SU-DHL-6 (cell line): ENCODE data around the gene TUBAL3.

ENCODE experiments used
- H2AFZ ChIP-seq: fragments of 200-600 bp; sonication (generic); 2 replicates; pipeline ENCODE4 v1.6.1; 2014; ENCODE audit warnings: low read depth, mild to moderate bottlenecking, moderate library complexity, mixed read lengths, antibody characterized with exemption, low read length; ENCODE audit not compliant: severe bottlenecking
- H3F3A ChIP-seq: fragments of 200-600 bp; shearing (Covaris generic); 2 replicates; pipeline ENCODE4 v1.6.0; 2016; ENCODE audit warnings: antibody characterized with exemption, mild to moderate bottlenecking; ENCODE audit not compliant: insufficient read depth
- H3K27ac ChIP-seq: fragments of 200-600 bp; sonication (generic); 2 replicates; pipeline ENCODE4 v1.5.1; 2016; ENCODE audit warnings: low read depth, mild to moderate bottlenecking, low read length, moderate library complexity, mixed read lengths
- H3K27me3 ChIP-seq: fragments of 200-600 bp; sonication (generic), shearing (Covaris generic); 2 replicates; pipeline ENCODE4 v1.6.0; 2014; ENCODE audit warnings: mild to moderate bottlenecking, low read length
- H3K36me3 ChIP-seq: fragments of 200-600 bp; sonication (generic); 2 replicates; pipeline ENCODE4 v1.6.1; 2014; ENCODE audit warnings: mild to moderate bottlenecking, low read length, mixed read lengths
- H3K4me2 ChIP-seq: fragments of 300-600, 200-600 bp; shearing (Covaris generic), sonication (generic); 2 replicates; pipeline ENCODE4 v1.6.0; 2014; ENCODE audit warnings: low read length, low read depth, mild to moderate bottlenecking; ENCODE audit not compliant: poor library complexity, severe bottlenecking
- H3K4me3 ChIP-seq: fragments of 200-600 bp; sonication (generic); 2 replicates; pipeline ENCODE4 v1.5.1; 2014; ENCODE audit warnings: antibody characterized with exemption, low read length, mild to moderate bottlenecking, mixed read lengths; ENCODE audit not compliant: insufficient read depth, poor library complexity, severe bottlenecking
- H3K79me2 ChIP-seq: fragments of 200-600 bp; sonication (generic); 2 replicates; pipeline ENCODE4 v1.6.1; 2014; ENCODE audit warnings: mild to moderate bottlenecking, low read length, moderate library complexity; ENCODE audit not compliant: insufficient read depth
- H3K9ac ChIP-seq: fragments of 200-600 bp; sonication (generic); 2 replicates; pipeline ENCODE4 v1.7.0; 2014; ENCODE audit warnings: mild to moderate bottlenecking, low read length
- H3K9me2 ChIP-seq: fragments of 200-600 bp; sonication (generic); replicated peaks from 2 replicates; pipeline ENCODE4 v1.6.1; 2014; ENCODE audit warnings: low read length; ENCODE audit not compliant: insufficient read depth
- H3K9me3 ChIP-seq: fragments of 200-600 bp; sonication (generic); 2 replicates; pipeline ENCODE4 v1.6.1; 2014; ENCODE audit warnings: low read length, mixed read lengths; ENCODE audit not compliant: insufficient read depth
- H4K20me1 ChIP-seq: fragments of 200-600 bp; sonication (generic); 2 replicates; pipeline ENCODE4 v1.6.1; 2014; ENCODE audit warnings: low read depth, mild to moderate bottlenecking, antibody characterized with exemption, low read length, moderate library complexity, mixed read lengths
- EZH2phosphoT487 ChIP-seq: fragments of 200-600 bp; sonication (generic), shearing (Covaris generic); conservative IDR thresholded peaks from 2 replicates; pipeline ENCODE4 v1.6.1; 2018; ENCODE audit warnings: mild to moderate bottlenecking, antibody characterized with exemption, low read length, moderate library complexity, mixed read lengths
- TF ChIP-seq, protein P1 (sequence below): fragments of 200-600 bp; sonication (generic); IDR thresholded peaks from one replicate; pipeline ENCODE4 v1.5.1; 2017; ENCODE audit warnings: antibody characterized with exemption, mild to moderate bottlenecking, low read length, moderate library complexity; ENCODE audit not compliant: insufficient read depth, poor library complexity, severe bottlenecking

Gene TUBAL3

DNA sequence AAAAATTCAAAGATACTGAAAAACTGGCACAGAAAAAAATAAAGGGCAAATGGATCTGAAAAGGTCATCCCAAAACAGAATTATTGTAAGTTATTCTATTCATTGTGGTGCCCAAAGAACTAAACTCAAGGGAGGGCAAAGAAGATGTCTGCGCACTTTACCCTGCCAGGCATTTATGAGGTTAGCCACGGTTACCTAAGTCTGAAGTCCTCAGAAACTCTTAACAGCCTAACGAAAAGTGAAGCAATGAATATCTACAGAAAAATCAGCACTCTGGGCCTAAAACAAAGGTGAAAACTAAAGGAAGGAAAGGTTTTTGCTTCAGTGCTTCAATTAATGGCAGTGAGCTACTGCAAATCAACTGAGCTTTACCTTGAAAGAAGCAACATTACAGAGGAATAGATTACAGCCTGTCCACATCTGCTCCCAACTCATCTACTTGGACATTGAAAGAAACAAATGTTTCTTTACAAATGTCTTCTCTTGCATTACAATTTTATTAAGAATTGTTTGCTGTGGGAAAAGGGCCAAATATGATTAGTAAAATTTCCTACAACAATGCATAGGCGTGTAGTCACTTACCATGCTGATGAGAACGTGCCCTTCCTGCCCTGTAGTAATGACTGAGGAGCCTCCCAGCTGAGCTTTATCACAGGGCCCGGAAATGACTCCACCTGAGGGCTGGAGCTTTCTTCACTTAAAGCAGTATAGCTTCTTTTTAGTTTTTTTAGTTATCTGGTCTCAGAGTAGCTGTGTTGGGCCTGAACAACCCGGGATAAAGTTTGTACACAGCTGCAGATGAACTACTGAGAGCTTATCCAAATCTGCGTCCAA lies at the start of gene TUBAL3:
TSS of gene TUBAL3 (minus strand) at position 621 of the 834 bp plus-strand sequence. CDS start at position 585, 36 bp downstream.
- Histone ChIP-seq H3K27me3 (no peaks in the 10 kb centered on the region), H3K9me3 (peaks cover 5% of the 10 kb centered on the region; the same call in 1 of the 2 replicates), H3K9me2 (no peaks in the 10 kb centered on the region), H2AFZ (no peak within 1 kb of the TSS), H3K36me3 (no peaks in the 10 kb centered on the region), H3K9ac (no peak within 1 kb of the TSS), H3K27ac (no peak within 1 kb of the TSS), H4K20me1 (no peaks in the 10 kb centered on the region), H3K4me2 (no peak within 1 kb of the TSS), H3K79me2 (no peaks in the 10 kb centered on the region), H3K4me3 (no peak within 1 kb of the TSS), H3F3A (no peaks in the 10 kb centered on the region)
- no peak for TF ChIP-seq EZH2phosphoT487
- TF ChIP-seq, protein P1, sequence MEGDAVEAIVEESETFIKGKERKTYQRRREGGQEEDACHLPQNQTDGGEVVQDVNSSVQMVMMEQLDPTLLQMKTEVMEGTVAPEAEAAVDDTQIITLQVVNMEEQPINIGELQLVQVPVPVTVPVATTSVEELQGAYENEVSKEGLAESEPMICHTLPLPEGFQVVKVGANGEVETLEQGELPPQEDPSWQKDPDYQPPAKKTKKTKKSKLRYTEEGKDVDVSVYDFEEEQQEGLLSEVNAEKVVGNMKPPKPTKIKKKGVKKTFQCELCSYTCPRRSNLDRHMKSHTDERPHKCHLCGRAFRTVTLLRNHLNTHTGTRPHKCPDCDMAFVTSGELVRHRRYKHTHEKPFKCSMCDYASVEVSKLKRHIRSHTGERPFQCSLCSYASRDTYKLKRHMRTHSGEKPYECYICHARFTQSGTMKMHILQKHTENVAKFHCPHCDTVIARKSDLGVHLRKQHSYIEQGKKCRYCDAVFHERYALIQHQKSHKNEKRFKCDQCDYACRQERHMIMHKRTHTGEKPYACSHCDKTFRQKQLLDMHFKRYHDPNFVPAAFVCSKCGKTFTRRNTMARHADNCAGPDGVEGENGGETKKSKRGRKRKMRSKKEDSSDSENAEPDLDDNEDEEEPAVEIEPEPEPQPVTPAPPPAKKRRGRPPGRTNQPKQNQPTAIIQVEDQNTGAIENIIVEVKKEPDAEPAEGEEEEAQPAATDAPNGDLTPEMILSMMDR = no peak

DNA sequence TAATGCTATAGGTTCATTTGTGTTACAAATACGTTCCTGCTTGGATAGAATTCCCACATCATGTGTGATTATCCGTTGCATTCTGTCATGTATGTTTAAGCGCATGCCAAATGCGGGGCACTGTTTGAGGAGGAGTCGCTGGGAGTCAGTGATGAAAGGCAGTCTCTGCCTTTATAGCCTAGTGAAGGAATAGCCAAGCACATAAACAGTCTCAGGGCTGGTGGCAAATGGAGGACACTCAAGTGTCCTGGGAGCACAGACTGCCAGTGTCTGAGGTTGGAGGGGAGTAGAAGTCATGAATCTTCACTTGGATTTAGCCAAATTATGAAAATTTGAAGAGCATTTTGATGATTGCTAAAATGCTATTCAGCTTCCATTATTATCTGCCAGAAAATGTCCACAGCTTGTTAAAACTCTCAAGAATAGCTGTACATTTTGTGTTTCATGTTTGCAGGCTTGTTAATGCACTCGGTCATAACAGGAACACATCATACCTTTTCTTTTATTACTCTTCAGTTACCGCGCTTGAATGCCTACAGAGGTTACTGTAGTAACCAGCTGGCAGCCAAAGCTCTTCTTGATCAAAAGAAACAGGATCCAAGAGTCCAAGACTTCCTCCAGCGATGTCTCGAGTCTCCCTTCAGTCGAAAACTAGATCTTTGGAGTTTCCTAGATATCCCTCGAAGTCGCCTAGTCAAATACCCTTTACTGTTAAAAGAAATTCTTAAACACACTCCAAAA lies 49.3 kb upstream of the TUBAL3 start:
- no peaks in the 10 kb centered on the region for H3F3A ChIP-seq
- no peak overlapping the region for H3K4me2 ChIP-seq
- no peaks in the 10 kb centered on the region for H3K9me2 ChIP-seq
- no peak overlapping the region for H2AFZ ChIP-seq
- no peaks in the 10 kb centered on the region for H4K20me1 ChIP-seq
- no peak overlapping the region for H3K27ac ChIP-seq
- no peak overlapping the region for H3K4me3 ChIP-seq
- no peaks in the 10 kb centered on the region for H3K9me3 ChIP-seq
- H3K27me3 ChIP-seq = no peaks in the 10 kb centered on the region
- no peak overlapping the region for H3K9ac ChIP-seq
- H3K36me3 ChIP-seq = peaks cover 47% of the 10 kb centered on the region; the same call in 1 of the 2 replicates
- no peak for TF ChIP-seq EZH2phosphoT487
- TF ChIP-seq, protein P1 = no peak
- H3K79me2 ChIP-seq = peaks cover 7% of the 10 kb centered on the region

DNA sequence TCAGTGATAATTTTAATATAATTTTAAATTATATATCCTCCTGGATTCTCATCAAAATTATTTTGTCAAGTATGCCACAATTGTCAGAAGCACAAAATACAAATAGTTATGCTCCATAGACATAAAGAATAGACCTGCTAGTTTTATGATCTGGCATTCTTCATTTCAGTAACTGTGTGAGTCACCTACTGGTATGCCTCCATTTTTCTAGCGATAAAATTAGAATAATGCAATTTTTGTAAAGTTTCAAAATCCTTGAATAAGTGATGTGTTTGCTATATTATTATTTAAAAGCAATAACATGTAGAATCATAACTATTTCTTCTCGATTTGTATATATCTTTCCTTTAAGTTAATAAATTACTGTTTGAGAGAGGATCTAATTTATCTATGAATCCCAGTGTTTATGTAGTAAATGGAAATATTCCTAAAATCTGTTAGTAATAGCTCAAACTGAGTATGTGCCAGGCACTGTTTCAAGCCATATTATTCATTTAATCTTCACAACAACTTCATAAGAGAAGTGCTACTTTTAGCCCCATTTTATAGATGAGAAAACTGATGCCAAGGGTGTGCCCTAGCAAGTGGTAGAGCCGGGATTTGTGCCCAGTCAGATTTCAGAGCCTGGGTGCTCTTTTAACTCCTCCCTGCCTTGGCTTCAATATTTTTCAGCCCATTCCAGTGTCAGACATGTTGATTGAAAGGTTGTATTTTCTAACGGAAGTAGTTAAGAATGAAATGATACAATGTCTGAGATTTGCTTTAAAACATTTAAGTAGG lies 46.2 kb upstream of the TUBAL3 start:
- H3K9me3 ChIP-seq = no peaks in the 10 kb centered on the region
- H3K79me2 ChIP-seq = peaks cover 31% of the 10 kb centered on the region
- H3K4me3 ChIP-seq = no peak overlapping the region
- H3K36me3 ChIP-seq = peaks cover 30% of the 10 kb centered on the region; the same call in 1 of the 2 replicates
- no peaks in the 10 kb centered on the region for H3K27me3 ChIP-seq
- no peak overlapping the region for H2AFZ ChIP-seq
- H4K20me1 ChIP-seq = no peaks in the 10 kb centered on the region
- no peak overlapping the region for H3K4me2 ChIP-seq
- no peak overlapping the region for H3K9ac ChIP-seq
- TF ChIP-seq, protein P1 = no peak
- TF ChIP-seq EZH2phosphoT487 = no peak
- H3K9me2 ChIP-seq = no peaks in the 10 kb centered on the region
- no peak overlapping the region for H3K27ac ChIP-seq
- peaks cover 10% of the 10 kb centered on the region; the same call in 1 of the 2 replicates for H3F3A ChIP-seq
